Measurements from ENCODE around the gene STARD5. TPM values are rescaled to one million over a fixed set of nuclear protein-coding genes. Genes with fewer than 3 reads are reported as not detected.

STARD5 gene
- total RNA-seq, 3 donors from 2014 or later, result 16.6 to 38.9 (median 33.4) TPM

DNA sequence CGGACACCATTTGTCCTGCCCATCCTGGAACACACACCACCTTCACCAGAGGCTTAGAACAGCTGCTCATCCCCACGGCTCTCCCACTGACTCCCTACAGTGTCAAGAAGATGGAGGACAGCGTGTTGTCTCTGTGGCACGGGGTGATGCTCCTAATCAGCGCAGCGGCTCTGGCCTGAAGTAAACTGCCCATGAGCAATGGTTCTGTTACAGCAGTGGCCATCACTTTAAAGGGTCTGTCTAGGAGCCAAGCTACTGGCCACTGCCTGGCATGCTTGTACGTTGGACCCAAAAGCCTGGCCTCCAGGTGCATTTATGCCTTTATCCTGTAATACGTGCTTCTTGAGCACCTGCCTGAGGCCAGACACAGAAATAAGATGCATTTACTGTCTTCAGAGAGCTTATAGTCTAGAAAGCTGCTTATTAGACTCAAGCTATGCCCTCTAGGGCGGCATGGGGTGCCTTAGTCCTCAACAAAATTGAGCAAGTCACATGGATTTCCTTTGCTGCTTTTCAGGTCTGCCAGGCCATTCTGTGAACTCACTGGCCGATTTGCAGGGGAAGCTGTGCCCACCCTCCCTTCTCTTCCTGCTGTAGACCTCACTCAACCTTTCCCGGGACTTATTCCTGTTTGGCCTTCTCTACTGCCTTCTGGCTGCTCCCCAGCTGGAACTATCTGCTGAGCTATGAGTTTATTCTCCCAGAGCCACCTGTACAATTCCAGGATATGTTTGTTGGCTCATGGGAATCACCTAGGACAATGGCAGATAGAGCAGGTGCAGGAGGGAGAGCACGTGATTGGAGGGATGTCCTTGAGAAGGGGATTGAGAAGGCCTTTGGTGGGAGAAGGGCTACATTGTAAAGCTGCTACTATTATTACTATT, 51.9 kb downstream of the STARD5 start:
- H3K36me3 ChIP-seq (ENCODE audit: low read depth), result no peaks in the 10 kb centered on the region
- TF ChIP-seq, protein P1, sequence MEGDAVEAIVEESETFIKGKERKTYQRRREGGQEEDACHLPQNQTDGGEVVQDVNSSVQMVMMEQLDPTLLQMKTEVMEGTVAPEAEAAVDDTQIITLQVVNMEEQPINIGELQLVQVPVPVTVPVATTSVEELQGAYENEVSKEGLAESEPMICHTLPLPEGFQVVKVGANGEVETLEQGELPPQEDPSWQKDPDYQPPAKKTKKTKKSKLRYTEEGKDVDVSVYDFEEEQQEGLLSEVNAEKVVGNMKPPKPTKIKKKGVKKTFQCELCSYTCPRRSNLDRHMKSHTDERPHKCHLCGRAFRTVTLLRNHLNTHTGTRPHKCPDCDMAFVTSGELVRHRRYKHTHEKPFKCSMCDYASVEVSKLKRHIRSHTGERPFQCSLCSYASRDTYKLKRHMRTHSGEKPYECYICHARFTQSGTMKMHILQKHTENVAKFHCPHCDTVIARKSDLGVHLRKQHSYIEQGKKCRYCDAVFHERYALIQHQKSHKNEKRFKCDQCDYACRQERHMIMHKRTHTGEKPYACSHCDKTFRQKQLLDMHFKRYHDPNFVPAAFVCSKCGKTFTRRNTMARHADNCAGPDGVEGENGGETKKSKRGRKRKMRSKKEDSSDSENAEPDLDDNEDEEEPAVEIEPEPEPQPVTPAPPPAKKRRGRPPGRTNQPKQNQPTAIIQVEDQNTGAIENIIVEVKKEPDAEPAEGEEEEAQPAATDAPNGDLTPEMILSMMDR (IDR thresholded peaks at IDR 0.05), result no peak
- no peak overlapping the region for H3K4me3 ChIP-seq
- intact Hi-C loops (cut with DNase I, micrococcal nuclease), result loop anchor here in 1 of 2 donors (10.0 kb wide), 1 partner anchor 63 kb away; no protein-coding TSS in a partner anchor
- H3K4me1 ChIP-seq (ENCODE audit: low read depth), result peaks cover 3% of the 10 kb centered on the region
- ATAC-seq, result no peak
- H3K9me3 ChIP-seq, result no peaks in the 10 kb centered on the region
- DNase-seq, result no peak

DNA sequence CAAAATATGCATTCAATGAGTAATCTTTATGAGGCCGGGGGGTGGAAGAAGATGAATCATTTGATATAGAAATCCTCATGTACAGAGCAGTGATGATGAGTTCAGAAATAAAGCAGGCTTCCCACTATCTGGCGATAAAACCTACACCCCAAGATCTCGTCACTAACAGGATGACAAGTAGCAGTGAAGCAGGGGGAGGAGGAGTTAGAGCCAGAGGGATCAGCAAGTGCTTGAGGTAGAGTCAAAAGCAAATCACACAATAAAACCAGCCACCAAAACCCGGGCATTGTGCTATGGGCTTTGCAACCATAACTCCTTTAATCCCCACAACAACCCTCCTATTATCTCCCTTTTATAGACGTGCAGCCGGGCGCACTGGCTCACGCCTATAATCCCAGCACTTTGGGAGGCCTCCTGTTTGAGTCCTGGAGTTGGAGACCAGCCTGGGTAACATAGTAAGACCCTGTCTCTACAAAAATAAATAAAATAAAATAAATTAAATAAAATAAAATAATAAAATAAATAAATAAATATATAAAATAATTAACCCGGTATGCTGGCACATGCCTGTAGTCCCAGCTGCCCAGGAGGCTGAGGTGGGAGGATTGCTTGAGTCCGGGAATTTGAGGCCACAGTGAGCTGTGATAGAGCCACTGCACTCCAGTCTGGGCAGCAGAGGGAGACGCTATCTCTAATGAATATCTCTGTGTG, 53.0 kb downstream of the STARD5 start:
- DNase-seq, result no peak
- no peaks in the 10 kb centered on the region for H3K9me3 ChIP-seq
- intact Hi-C loops (cut with DNase I, micrococcal nuclease), result loop anchor here in 1 of 2 donors (10.0 kb wide), 1 partner anchor 64 kb away; no protein-coding TSS in a partner anchor
- TF ChIP-seq, protein P1 (IDR thresholded peaks at IDR 0.05), result no peak
- H3K4me1 ChIP-seq (ENCODE audit: low read depth), result peaks cover 7% of the 10 kb centered on the region
- no peak overlapping the region for H3K4me3 ChIP-seq
- no peak for ATAC-seq
- H3K36me3 ChIP-seq (ENCODE audit: low read depth), result no peaks in the 10 kb centered on the region

DNA sequence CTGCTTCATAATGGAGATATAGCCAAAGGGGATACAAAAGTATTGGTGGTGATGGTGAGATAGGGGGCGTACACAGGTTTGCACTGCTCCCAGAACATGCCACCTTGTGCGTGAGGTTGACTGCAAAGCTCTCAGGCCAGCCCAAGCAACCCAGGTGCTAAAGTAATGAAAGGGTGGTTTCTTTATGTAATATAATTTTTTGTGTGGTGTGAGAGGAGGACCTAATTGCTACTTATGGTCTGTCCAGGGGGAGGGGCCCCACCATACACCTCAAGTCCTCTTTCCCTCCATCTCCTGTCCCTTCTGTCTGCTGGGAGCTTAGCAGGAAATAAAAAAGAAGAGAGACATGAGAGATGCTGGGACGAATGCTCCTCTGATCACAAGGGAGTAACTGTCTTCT, 53.8 kb downstream of the STARD5 start:
- H3K4me3 ChIP-seq, result no peak overlapping the region
- ATAC-seq (no peak), DNase-seq (no peak)
- H3K4me1 ChIP-seq (ENCODE audit: low read depth), result peaks cover 6% of the 10 kb centered on the region
- no peaks in the 10 kb centered on the region for H3K36me3 ChIP-seq (ENCODE audit: low read depth)
- TF ChIP-seq, protein P1 (IDR thresholded peaks at IDR 0.05), result no peak
- intact Hi-C loops (cut with DNase I, micrococcal nuclease), result loop anchor here in 1 of 2 donors (10.0 kb wide), 1 partner anchor 65 kb away; no protein-coding TSS in a partner anchor
- H3K9me3 ChIP-seq, result no peaks in the 10 kb centered on the region

DNA sequence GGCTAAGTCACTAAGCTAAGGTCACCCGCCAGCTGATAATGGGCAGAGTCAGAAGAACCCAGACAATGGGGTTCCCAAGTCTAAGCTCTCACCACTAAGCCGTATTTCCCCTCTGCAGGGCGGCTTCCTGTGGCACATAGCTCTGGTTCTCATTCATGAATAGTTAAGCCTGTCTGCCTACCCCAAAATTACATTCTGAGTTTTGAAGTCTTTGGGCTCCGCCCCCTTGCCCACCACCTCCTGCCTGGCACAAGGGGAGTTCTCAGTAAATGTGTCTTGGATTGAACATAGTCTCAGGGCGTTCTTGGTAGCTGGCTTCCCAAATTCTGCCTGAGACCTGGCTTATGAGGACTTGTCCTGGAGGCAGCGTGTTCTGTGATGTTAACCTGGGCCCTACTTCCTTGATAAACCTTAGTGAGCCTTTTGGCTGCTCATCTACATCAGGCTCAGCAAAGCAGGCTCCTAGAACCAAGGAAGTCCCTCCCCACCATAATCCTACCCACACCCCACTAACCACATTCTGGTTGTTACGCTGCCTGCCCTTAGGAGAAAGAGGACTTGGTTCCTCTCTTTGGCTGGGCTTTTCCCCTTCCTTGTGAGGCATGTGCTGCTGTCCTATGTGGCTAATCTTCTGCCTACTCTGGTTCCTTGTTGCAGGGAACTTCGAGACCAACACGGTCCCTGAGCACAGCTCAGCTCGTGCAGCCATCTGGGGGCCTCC, 54.9 kb downstream of the STARD5 start:
- intact Hi-C loops (cut with DNase I, micrococcal nuclease), result loop anchor here (10.0 kb wide), 2 partner anchors 104 to 164 kb away; no protein-coding TSS in a partner anchor
- ATAC-seq, result no peak
- Histone ChIP-seq H3K9me3 (no peaks in the 10 kb centered on the region), H3K4me3 (no peak overlapping the region), H3K36me3 (ENCODE audit: low read depth) (no peaks in the 10 kb centered on the region), H3K4me1 (ENCODE audit: low read depth) (peaks cover 6% of the 10 kb centered on the region)
- DNase-seq, result no peak
- TF ChIP-seq, protein P1 (IDR thresholded peaks at IDR 0.05), result no peak

DNA sequence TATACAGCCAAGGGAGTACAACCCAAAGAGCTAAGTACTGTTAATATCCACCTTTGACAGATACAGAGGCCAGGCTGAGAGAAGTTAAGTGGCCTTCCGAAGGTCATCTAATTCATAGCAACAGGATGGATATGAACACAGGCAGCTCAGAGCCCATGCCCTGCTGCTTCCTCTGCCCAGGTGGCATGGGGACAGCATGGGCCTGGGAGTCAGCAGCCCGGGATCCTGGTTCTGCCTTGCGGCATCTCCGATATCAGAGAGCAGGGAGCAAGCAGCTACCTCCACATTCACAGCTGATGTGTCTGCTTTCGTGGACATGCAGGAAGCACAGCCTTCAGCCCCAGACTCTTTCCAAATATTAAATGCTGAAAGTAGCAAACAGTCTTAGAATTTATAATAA, 55.6 kb downstream of the STARD5 start:
- H3K36me3 ChIP-seq (ENCODE audit: low read depth), result no peaks in the 10 kb centered on the region
- H3K4me1 ChIP-seq (ENCODE audit: low read depth), result peaks cover 6% of the 10 kb centered on the region
- ATAC-seq, result no peak
- intact Hi-C loops (cut with DNase I, micrococcal nuclease), result loop anchor here (10.0 kb wide), 2 partner anchors 104 to 164 kb away; no protein-coding TSS in a partner anchor
- H3K9me3 ChIP-seq, result no peaks in the 10 kb centered on the region
- DNase-seq, result no peak
- no peak overlapping the region for H3K4me3 ChIP-seq
- TF ChIP-seq, protein P1 (IDR thresholded peaks at IDR 0.05), result no peak

Measured in mucosa of descending colon (tissue), 3 donors.